Activated T-cell treated with anti-CD3 and anti-CD28 coated beads, Interleukin-2, amount 50 U/mL, for 24 hours (primary cell): ENCODE measurements around the gene TTLL9.
A peak's percentile ranks its signal among the peaks of the same experiment; 100 is the strongest.

ENCODE experiments used
- DNase-seq: peaks from one replicate; pipeline ENCODE4 v3.0.0-alpha.2; 2020
- H3K27ac Mint-ChIP-seq: 2 replicates; pipeline ENCODE4 v1.8.0; 2020; ENCODE audit warnings: mild to moderate bottlenecking, mixed read lengths
- H3K27me3 Mint-ChIP-seq: 2 replicates; pipeline ENCODE4 v1.8.0; 2020; ENCODE audit warnings: mixed read lengths
- H3K36me3 Mint-ChIP-seq: 2 replicates; pipeline ENCODE4 v1.8.0; 2020; ENCODE audit warnings: low read depth, mixed read lengths
- H3K4me1 Mint-ChIP-seq: 2 replicates; pipeline ENCODE4 v1.8.0; 2020; ENCODE audit warnings: low read depth, mixed read lengths
- H3K4me3 Mint-ChIP-seq: 2 replicates; pipeline ENCODE4 v1.8.0; 2020; ENCODE audit warnings: mild to moderate bottlenecking, moderate library complexity, mixed read lengths
- H3K9me3 Mint-ChIP-seq: 2 replicates; pipeline ENCODE4 v1.8.0; 2020; ENCODE audit warnings: mixed read lengths

The TTLL9 gene

DNA sequence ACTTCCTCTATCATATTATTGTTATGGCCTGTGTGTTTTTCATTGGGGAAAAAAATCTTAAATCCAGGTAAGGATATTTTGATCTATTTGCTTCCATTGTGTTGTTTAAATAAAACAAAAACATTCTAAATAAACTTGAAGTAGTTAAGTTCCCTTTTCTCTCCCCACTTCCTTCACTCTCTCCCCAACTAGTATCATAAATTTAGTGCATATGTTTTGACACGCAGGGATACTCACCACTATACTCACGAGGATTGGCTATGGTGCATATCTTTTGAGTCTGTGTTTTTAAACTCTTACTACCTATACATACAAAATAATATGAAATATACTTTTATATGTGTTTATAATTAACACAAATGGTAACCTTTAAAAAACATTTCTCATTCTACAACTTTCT, 5.2 kb downstream of the TTLL9 start:
- H3K4me3 Mint-ChIP-seq, result no peak overlapping the region
- DNase-seq, result no peak
- no peak overlapping the region for H3K27ac Mint-ChIP-seq
- H3K9me3 Mint-ChIP-seq, result no peaks in the 10 kb centered on the region
- H3K36me3 Mint-ChIP-seq, result no peaks in the 10 kb centered on the region
- peaks cover 17% of the 10 kb centered on the region for H3K4me1 Mint-ChIP-seq
- H3K27me3 Mint-ChIP-seq, result peaks cover 28% of the 10 kb centered on the region

DNA sequence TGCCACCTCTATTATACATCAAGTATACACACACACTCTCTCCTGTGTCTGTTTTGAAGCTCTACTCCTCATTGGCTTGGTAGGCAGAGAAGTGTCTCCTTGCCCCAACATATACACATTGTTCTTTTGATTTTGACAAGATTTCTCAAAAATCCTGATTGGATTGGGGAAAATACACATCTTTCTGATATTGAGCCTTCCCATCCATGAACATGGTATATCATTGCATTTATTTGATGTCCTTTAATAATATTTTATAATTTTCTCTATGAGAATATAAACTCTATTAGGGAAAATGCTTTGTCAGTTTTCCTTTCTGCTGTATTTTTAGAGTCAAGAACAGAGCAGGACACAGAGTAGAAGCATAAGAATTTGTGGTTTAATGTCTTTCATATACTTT, 7.2 kb downstream of the TTLL9 start:
- Mint-ChIP-seq H3K9me3 (no peaks in the 10 kb centered on the region), H3K27ac (no peak overlapping the region), H3K36me3 (no peaks in the 10 kb centered on the region), H3K27me3 (peaks cover 10% of the 10 kb centered on the region), H3K4me1 (peaks cover 13% of the 10 kb centered on the region), H3K4me3 (no peak overlapping the region)
- DNase-seq, result no peak

DNA sequence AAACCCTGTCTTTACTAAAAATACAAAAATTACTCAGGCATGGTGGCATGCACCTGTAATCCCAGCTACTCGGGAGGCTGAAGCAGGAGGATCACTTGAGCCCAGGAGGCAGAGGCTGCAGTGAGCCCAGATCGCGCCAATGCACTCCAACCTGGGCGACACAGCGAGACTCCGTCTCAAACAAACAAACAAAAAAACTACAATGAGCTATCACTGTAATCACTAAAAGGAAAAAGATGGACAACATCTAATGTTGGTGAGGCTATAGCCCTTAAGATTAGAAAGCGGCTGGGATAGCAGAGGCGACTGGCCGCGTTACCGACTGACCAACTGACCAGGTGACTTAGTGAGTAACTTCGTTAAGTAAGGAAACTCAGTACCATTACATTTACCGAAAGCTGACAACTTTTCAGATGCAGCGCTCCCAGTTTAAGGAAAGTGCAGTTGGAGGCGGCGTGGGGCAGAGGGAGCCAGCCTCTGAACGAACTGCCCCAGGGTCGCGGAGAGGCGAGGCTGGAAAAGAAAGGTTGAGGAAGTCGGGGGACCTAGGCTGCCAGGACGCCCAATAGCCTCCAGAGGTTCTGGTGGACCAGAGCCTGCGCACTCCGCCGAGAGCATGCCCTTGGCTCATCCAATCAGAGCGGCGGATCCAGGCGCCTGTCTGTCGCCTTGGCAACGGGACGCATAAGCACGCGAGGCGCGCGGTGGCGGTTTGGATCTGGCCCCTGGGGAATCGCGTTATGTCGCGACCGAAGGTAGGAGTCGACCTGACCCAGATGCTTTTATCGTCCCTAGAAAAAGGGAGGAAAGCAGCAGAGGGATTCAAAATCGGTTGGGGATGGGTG, 8.9 kb downstream of the TTLL9 start:
- Mint-ChIP-seq H3K27ac (peak overlapping the region; percentile 90), H3K27me3 (peaks cover 3% of the 10 kb centered on the region), H3K4me1 (peaks cover 13% of the 10 kb centered on the region), H3K4me3 (peak overlapping the region; percentile 87), H3K9me3 (no peaks in the 10 kb centered on the region), H3K36me3 (no peaks in the 10 kb centered on the region)
- DNase-seq, result peak; percentile 87

DNA sequence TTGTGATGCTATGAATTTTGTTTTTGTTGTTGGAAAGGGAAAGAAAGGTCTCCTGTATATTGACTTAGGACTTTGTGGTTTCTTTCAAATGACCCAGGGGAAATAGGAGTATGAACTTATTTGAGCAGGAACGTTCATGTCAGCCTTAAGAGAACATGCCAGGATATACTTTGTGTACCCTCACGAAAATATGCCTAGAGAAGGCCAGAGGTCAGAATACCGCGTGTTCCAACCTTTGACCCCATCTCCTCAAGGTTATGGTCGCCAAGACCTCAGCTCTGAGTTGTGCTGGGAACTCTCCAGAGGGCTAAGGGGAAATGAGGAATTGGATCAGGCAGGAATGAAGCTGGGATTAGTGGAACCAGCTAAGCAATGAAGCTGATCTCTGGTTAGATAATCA, 11.5 kb downstream of the TTLL9 start:
- Mint-ChIP-seq H3K9me3 (no peaks in the 10 kb centered on the region), H3K27ac (no peak overlapping the region), H3K4me1 (peaks cover 13% of the 10 kb centered on the region), H3K27me3 (peaks cover 10% of the 10 kb centered on the region), H3K36me3 (no peaks in the 10 kb centered on the region), H3K4me3 (no peak overlapping the region)
- DNase-seq, result no peak

DNA sequence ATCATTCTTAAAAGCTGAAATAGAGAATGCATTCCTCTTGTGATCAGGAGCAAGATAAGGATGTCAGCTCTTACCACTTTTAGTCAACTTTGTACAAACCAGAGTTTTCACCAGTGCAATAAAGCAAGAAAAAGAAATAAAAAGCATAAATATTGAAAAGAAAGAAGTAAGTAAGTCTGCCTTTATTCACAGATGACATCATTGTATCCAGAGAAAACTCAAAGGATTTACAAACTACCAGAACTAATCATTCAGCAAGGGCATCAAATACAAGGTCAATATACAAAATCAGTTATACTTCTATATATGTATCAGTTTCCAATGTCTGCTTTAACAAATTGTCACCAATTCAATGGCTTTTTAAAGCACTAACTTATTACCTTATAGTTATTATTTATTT, 13.4 kb downstream of the TTLL9 start:
- peaks cover 13% of the 10 kb centered on the region for H3K4me1 Mint-ChIP-seq
- H3K27ac Mint-ChIP-seq, result no peak overlapping the region
- H3K9me3 Mint-ChIP-seq, result no peaks in the 10 kb centered on the region
- no peak for DNase-seq
- no peak overlapping the region for H3K4me3 Mint-ChIP-seq
- peaks cover 7% of the 10 kb centered on the region for H3K27me3 Mint-ChIP-seq
- H3K36me3 Mint-ChIP-seq, result no peaks in the 10 kb centered on the region

DNA sequence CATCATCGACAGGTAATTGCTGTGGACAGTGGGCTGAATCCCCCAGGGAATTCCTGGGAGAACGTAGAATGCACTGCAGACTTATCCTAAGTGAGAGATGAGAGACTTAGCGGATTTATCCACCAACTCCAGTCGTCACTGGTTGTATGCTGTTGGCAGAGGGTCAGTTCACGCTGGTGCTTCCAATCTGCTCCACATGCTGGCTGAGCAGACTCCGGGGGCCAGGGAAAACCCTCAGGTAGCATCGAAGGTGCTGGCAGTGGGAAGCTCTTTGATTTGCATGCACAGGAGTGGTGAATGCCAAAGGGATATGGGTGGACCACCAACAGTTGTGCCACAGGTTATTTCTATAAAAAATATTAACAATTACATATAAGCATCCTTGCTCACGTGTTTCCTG, 20.2 kb downstream of the TTLL9 start:
- no peaks in the 10 kb centered on the region for H3K4me1 Mint-ChIP-seq
- DNase-seq, result no peak
- H3K9me3 Mint-ChIP-seq, result no peaks in the 10 kb centered on the region
- no peaks in the 10 kb centered on the region for H3K36me3 Mint-ChIP-seq
- H3K27me3 Mint-ChIP-seq, result peaks cover 6% of the 10 kb centered on the region
- no peak overlapping the region for H3K27ac Mint-ChIP-seq
- H3K4me3 Mint-ChIP-seq, result no peak overlapping the region

DNA sequence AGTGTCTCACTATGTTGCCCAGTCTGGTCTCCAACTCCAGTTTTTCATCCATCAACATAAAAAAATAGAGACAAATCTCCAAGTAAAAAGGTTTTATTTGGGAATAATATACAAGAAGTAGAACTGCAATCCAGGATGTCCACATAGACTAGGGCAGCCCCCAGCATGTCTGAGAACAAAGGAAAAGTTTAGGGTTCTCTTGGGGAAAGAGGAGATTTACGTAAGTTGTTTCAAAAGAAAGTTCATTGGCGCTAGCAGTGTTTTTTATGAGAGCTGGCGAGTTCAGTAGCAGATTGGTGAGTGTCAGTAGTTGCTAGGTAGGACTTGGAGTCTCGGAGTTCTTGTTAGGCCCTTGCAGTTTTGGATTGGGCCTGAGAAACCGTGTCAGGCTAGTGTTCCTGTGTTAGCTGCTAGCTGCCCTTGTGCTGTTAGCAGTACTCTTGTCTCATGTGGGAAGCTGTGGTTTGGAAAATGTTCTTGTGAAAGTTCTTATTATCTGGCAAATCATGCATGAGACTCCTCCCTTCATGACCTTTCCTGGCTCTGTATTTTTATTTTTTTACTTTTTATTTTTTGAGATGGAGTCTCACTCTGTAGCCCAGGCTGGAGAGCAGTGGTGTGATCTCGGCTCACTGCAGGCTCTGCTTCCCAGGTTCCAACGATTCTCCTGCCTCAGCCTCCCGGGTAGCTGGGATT, 24.7 kb downstream of the TTLL9 start:
- DNase-seq, result no peak
- no peaks in the 10 kb centered on the region for H3K4me1 Mint-ChIP-seq
- no peak overlapping the region for H3K4me3 Mint-ChIP-seq
- no peak overlapping the region for H3K27ac Mint-ChIP-seq
- no peaks in the 10 kb centered on the region for H3K36me3 Mint-ChIP-seq
- H3K27me3 Mint-ChIP-seq, result peaks cover 19% of the 10 kb centered on the region
- no peaks in the 10 kb centered on the region for H3K9me3 Mint-ChIP-seq

DNA sequence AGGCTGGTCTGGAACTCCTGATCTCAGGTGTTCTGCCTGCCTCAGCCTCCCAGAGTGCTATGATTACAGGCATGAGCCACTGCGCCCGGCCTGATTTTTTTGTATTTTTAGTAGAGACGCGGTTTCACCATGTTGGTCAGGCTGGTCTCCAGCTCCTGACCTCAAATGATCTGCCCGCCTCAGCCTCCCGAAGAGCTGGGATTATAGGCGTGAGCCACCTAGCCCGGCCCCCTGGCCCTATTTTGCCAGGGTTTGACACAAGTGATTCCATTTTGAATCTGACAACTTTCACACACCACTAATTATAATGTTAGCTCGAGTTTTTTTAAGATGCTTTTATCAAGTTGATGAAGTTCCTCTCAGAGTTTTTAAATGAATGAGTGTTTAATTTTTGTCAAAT, 25.6 kb downstream of the TTLL9 start:
- H3K9me3 Mint-ChIP-seq, result no peaks in the 10 kb centered on the region
- H3K4me1 Mint-ChIP-seq, result no peaks in the 10 kb centered on the region
- H3K27ac Mint-ChIP-seq, result no peak overlapping the region
- H3K27me3 Mint-ChIP-seq, result peaks cover 19% of the 10 kb centered on the region
- DNase-seq, result no peak
- no peak overlapping the region for H3K4me3 Mint-ChIP-seq
- H3K36me3 Mint-ChIP-seq, result no peaks in the 10 kb centered on the region

DNA sequence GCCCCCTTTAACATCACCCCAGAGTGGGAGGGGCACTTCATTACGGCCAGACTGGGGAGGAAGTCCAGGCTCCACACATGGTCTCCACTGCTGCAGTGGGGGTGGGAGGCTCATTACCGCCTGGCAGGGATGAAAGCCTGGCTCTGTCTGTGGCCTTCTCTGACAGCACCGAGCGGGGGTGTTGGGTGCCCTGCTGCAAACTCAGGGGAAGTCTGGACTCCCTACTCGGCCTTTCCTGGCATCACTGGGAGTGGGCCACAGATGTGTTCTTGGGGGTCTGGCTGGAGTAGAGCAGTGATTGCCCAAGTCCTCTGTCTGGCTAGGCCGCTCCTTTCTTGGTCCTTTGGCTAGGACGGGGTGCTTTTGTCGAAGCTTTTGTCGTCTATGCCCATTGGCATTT, 27.1 kb downstream of the TTLL9 start:
- H3K36me3 Mint-ChIP-seq, result no peaks in the 10 kb centered on the region
- no peak overlapping the region for H3K4me3 Mint-ChIP-seq
- H3K4me1 Mint-ChIP-seq, result no peaks in the 10 kb centered on the region
- no peak for DNase-seq
- H3K27me3 Mint-ChIP-seq, result peaks cover 15% of the 10 kb centered on the region
- no peak overlapping the region for H3K27ac Mint-ChIP-seq
- H3K9me3 Mint-ChIP-seq, result no peaks in the 10 kb centered on the region

DNA sequence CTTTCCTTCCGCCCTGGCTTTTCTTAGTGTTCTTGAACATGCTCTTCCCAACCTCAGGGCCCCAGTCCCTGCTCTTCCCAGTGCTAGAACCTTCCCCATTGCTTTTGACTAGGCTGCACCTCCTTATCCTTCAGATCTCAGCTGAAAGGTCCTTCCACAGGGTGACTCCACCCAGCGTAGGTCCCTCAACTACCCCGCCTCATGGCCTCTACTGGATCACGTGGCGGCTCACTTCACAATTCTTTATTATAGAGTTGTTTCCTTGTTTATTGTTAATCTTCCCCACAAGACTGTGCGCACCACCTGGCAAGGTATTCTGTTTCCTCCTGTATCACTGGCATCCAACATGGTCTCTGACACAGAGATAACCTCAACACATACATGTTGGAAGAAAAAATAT, 31.2 kb downstream of the TTLL9 start:
- Mint-ChIP-seq H3K36me3 (no peaks in the 10 kb centered on the region), H3K4me1 (no peaks in the 10 kb centered on the region), H3K27me3 (peaks cover 15% of the 10 kb centered on the region), H3K4me3 (no peak overlapping the region), H3K27ac (no peak overlapping the region), H3K9me3 (no peaks in the 10 kb centered on the region)
- no peak for DNase-seq

DNA sequence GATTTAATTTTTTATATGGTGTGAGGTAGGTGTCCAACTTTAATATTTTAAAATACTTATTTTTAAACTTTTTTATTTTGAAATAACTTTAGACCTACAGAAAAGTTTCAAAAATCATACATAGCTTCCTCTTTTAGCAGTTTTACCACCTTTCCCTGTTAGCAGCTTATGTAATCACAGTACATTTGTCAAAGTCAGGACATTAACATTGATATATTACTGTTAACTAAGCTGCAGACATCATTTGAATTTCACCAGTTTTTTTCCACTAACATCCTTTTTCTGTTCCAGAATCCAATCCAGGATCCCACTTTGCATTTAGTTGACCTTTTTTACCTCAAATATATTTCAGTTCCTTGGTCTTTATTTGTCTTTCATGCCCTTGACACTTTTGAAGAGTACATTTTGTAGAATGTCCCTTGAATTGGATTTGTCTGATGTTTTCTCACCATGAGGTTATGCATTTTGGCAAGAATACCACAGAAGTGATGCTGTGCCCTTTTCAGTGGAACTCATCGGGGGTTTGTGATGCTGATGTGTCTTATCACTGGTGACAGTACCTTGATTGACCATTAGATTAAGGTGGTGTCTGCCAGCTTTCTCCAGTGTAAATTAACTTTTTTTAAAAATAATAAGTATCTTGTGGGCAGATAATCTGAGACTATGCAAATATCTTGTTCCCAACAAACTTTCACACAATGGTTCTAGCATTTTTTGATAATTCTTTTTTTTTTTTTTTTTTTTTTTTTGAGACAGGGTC, 33.4 kb downstream of the TTLL9 start:
- H3K27ac Mint-ChIP-seq, result no peak overlapping the region
- no peak for DNase-seq
- no peaks in the 10 kb centered on the region for H3K9me3 Mint-ChIP-seq
- H3K27me3 Mint-ChIP-seq, result peaks cover 2% of the 10 kb centered on the region
- no peak overlapping the region for H3K4me3 Mint-ChIP-seq
- no peaks in the 10 kb centered on the region for H3K4me1 Mint-ChIP-seq
- no peaks in the 10 kb centered on the region for H3K36me3 Mint-ChIP-seq

DNA sequence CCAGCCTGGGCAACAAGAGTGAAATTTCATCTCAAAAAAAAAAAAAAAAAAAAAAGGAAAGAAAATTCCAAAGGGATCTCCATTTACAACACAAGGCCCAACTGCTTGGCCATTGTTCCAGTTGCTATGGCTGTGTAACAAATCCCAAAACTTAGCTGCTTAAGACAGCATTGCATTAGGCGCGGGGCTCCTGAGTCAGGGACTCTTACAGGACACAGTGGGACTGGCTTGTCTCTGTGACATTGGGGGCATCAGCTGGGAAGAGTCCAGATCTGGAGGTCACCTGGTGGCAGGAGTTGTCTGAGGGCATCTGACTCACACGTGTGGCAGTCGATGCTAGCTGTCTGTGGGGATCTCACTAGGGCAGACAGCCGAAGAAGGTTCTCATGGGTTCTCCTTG, 35.6 kb downstream of the TTLL9 start:
- DNase-seq, result no peak
- H3K4me3 Mint-ChIP-seq, result no peak overlapping the region

DNA sequence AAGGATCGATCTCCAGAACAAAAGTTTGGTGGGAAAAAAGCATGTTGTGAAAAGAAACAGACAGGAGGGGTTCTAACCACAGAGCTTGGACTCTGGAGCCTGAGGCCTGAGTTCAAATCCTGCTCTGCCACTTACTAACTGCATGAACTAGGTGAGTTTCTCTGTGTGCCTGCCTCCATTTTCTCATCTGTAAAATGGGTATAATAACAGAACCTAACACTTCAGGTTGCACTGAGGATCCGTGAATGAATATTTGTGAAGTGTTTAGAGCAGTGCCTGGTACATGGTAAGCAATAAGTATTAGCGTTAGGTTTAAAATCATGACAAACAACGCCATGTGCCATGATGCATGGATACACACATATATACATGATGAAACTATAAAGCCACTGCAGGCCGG, 36.6 kb downstream of the TTLL9 start:
- H3K4me3 Mint-ChIP-seq, result no peak overlapping the region
- no peaks in the 10 kb centered on the region for H3K36me3 Mint-ChIP-seq
- H3K27me3 Mint-ChIP-seq, result peaks cover 2% of the 10 kb centered on the region
- no peak overlapping the region for H3K27ac Mint-ChIP-seq
- no peaks in the 10 kb centered on the region for H3K4me1 Mint-ChIP-seq
- no peak for DNase-seq
- no peaks in the 10 kb centered on the region for H3K9me3 Mint-ChIP-seq

More for the DNA sequence above, 35.6 kb downstream of the TTLL9 start:
- Mint-ChIP-seq H3K27me3 (peaks cover 2% of the 10 kb centered on the region), H3K9me3 (no peaks in the 10 kb centered on the region), H3K27ac (no peak overlapping the region), H3K4me1 (no peaks in the 10 kb centered on the region), H3K36me3 (no peaks in the 10 kb centered on the region)

DNA sequence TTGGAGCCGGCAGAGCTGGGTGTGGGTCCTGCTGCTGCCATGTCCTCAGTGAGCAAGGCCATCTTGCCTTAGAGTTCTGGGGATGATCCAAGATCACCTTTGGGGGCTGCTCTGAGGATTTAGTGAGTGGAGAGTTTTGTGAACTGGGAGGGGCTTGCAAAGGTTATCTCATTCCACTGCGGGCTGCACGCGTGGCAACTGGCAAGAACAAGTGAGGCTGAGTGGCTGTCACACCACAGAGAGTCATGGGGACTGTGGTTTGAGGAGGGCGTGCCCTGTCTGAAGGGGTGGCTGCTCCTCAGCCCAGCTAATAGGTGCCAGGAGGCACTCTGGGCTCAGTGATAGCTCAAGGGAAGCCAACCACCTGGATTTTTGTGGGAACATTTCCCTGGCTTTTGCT, 37.6 kb downstream of the TTLL9 start:
- Mint-ChIP-seq H3K4me1 (no peaks in the 10 kb centered on the region), H3K27ac (no peak overlapping the region), H3K9me3 (no peaks in the 10 kb centered on the region), H3K4me3 (no peak overlapping the region), H3K27me3 (peaks cover 2% of the 10 kb centered on the region), H3K36me3 (no peaks in the 10 kb centered on the region)
- no peak for DNase-seq

DNA sequence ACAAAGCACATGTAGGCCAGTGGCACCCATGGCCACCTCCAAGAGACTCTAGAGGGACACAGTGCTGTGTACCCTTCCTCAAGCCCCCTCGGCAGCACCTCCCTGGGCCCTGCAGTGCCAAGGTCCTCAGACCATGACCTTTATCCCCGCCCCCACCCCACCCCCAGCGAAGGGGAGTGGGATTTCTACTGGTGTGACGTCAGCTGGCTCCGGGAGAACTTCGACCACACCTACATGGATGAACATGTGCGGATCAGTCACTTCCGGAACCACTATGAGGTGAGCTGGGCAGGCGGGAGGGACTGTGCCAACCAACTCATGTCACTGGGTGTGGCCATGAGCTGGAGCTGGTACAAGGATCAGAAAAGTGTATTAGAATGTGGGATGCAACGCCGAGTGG, 38.0 kb downstream of the TTLL9 start:
- no peak for DNase-seq
- no peaks in the 10 kb centered on the region for H3K9me3 Mint-ChIP-seq
- no peaks in the 10 kb centered on the region for H3K4me1 Mint-ChIP-seq
- H3K36me3 Mint-ChIP-seq, result no peaks in the 10 kb centered on the region
- no peak overlapping the region for H3K27ac Mint-ChIP-seq
- no peak overlapping the region for H3K4me3 Mint-ChIP-seq
- H3K27me3 Mint-ChIP-seq, result peaks cover 2% of the 10 kb centered on the region
